HEK293T (cell line): Measurements from ENCODE around the gene ADSS1.

Source experiments
- ARNT ChIP-seq: fragments of 450-650 bp; IDR thresholded peaks from 2 replicates; pipeline ENCODE4 v1.6.1; 2017; ENCODE audit warnings: mild to moderate bottlenecking
- BHLHE40 ChIP-seq: fragments of 450-650 bp; IDR thresholded peaks from 2 replicates; pipeline ENCODE4 v1.6.1; 2016; ENCODE audit warnings: mild to moderate bottlenecking, moderate library complexity, borderline replicate concordance
- ELF4 ChIP-seq: fragments of 450-650 bp; IDR thresholded peaks from 2 replicates; pipeline ENCODE4 v1.6.1; 2017; ENCODE audit warnings: antibody characterized with exemption
- FOXA1 ChIP-seq: fragments of 450-650 bp; IDR thresholded peaks from 2 replicates; pipeline ENCODE4 v1.6.1; 2016; ENCODE audit warnings: mild to moderate bottlenecking
- HDGF ChIP-seq: fragments of 450-650 bp; IDR thresholded peaks from 2 replicates; pipeline ENCODE4 v1.6.1; 2017; ENCODE audit warnings: antibody characterized with exemption, borderline replicate concordance
- PKNOX1 ChIP-seq: fragments of 450-650 bp; IDR thresholded peaks from 2 replicates; pipeline ENCODE4 v1.6.1; 2016
- SUZ12 ChIP-seq: fragments of 450-650 bp; IDR thresholded peaks from 2 replicates; pipeline ENCODE4 v1.6.1; 2016; ENCODE audit warnings: mild to moderate bottlenecking
- TARDBP ChIP-seq: fragments of 450-650 bp; IDR thresholded peaks from 2 replicates; pipeline ENCODE4 v1.6.1; 2016

GRCh38 chr14:104686624-104687517, 37.2 kb upstream of the ADSS1 start:
- TF ChIP-seq HDGF (no peak), ARNT (no peak), BHLHE40 (no peak), ELF4 (no peak), SUZ12 (no peak), TARDBP (no peak), PKNOX1 (no peak), FOXA1 (no peak)
